M059J (cell line): Measurements from ENCODE around the gene FSTL3. TPM values are rescaled to one million over a fixed set of nuclear protein-coding genes. Genes with fewer than 3 reads are reported as not detected.

Experiments used
- total RNA-seq: library from RNA; depleted of rRNA; stranded (reverse); fragments of >200 nt; shearing (Covaris generic); gene quantifications from 2 replicates; pipeline ENCODE4 v1.2.3, GENCODE V29; 2014; rRNA removed

Gene FSTL3
- total RNA-seq, 1 experiment from 2014 or later: 59.0 TPM

Other genes starting within 250 kb of the FSTL3 start
- 0.05 TPM in 1 of 2 replicates, not detected in the other for gene SHC2, start 215.4 kb upstream of the FSTL3 start, total RNA-seq
- not detected in 2 replicates for gene MADCAM1, start 179.9 kb upstream of the FSTL3 start, total RNA-seq
- gene TPGS1, start 168.9 kb upstream of the FSTL3 start, total RNA-seq: 43.6 and 43.9 TPM in 2 replicates
- gene CDC34, start 144.6 kb upstream of the FSTL3 start, total RNA-seq: 50.6 and 57.4 TPM in 2 replicates
- gene GZMM, start 132.3 kb upstream of the FSTL3 start, total RNA-seq: 0.84 and 1.6 TPM in 2 replicates
- 961 and 1,106 TPM in 2 replicates for gene BSG, start 103.8 kb upstream of the FSTL3 start, total RNA-seq
- 0.42 and 1.4 TPM in 2 replicates for gene HCN2, start 86.5 kb upstream of the FSTL3 start, total RNA-seq
- 16.4 and 25.5 TPM in 2 replicates for gene POLRMT, start 42.9 kb upstream of the FSTL3 start, total RNA-seq
- gene FGF22, start 36.5 kb upstream of the FSTL3 start, total RNA-seq: not detected in 2 replicates
- gene RNF126, start 13.2 kb upstream of the FSTL3 start, total RNA-seq: 33.6 and 53.8 TPM in 2 replicates
- gene PRSS57, start 19.1 kb downstream of the FSTL3 start, total RNA-seq: not detected in 2 replicates
- gene PALM, start 32.5 kb downstream of the FSTL3 start, total RNA-seq: 0.07 and 1.4 TPM in 2 replicates
- gene MISP, start 74.7 kb downstream of the FSTL3 start, total RNA-seq: 0.37 and 0.79 TPM in 2 replicates
- 184 and 196 TPM in 2 replicates for gene PTBP1, start 121.1 kb downstream of the FSTL3 start, total RNA-seq
- gene PLPPR3, start 145.6 kb downstream of the FSTL3 start, total RNA-seq: 2.3 and 3.8 TPM in 2 replicates
- not detected in 2 replicates for gene AZU1, start 151.4 kb downstream of the FSTL3 start, total RNA-seq
- gene PRTN3, start 164.6 kb downstream of the FSTL3 start, total RNA-seq: not detected in 2 replicates
- not detected in 2 replicates for gene ELANE, start 175.9 kb downstream of the FSTL3 start, total RNA-seq
- gene CFD, start 183.3 kb downstream of the FSTL3 start, total RNA-seq: 0.52 and 0.89 TPM in 2 replicates
- 22.7 and 32.8 TPM in 2 replicates for gene MED16, start 216.8 kb downstream of the FSTL3 start, total RNA-seq
- not detected in 2 replicates for gene RNU6-9, start 217.1 kb downstream of the FSTL3 start, total RNA-seq
- 30.4 and 37.0 TPM in 2 replicates for gene R3HDM4, start 236.8 kb downstream of the FSTL3 start, total RNA-seq
- not detected in 2 replicates for gene KISS1R, start 240.9 kb downstream of the FSTL3 start, total RNA-seq
- gene ARID3A, start 249.6 kb downstream of the FSTL3 start, total RNA-seq: 0.71 and 3.7 TPM in 2 replicates